Amniotic epithelial cell (primary cell): Measurements from ENCODE around the gene LIN7B.

ENCODE experiments used
- DNase-seq: peaks from one replicate; pipeline ENCODE4 v3.0.0-alpha.2; 2010; ENCODE audit warnings: low read depth

LIN7B gene

DNA sequence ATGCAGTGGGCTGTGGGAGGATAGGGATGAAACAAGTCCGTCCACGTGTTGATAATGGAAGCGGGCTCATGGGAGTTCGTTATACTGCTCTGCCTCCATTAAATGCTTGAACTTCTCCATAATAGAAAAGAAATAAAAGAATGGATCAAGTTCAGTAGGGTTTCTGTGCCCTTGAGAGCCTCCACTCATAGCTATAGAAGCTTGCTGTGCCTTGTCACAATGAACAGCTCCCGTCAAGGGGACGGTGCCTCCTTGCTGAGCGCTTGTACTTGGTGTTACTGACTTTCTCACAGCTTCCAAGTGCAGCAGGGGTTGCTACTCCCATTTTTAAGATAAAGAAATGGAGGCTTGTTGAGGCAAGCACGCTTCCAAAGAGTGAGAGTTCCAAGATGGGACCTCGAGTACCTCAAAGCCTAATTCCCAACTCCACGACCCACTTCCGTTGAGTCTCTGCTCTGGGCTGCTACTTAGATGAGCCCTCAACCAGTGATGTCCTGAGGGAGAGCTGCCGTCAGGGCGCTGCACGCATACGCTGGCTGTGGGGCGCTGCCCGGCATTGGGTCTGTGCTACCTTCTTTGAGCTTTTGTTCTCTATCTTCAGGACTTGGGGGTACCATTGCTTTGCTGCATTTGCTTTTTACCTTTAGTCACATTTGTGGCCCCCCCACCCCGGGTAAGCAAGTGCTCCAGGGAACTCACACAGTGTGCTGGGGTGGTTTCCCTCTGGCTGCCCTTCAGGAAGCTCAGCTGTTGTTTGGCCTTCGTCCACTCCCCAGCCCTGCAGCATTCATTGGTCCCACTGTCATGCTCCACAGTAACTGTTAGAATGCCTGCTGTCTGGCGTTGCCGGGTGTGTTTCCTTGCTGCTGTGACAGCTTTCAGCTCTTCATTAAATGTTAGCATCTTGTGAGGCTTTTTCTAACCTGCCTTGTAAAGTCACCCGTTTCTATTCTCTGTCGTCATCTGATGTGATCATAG, 19.4 kb upstream of the LIN7B start:
- no peak for DNase-seq

DNA sequence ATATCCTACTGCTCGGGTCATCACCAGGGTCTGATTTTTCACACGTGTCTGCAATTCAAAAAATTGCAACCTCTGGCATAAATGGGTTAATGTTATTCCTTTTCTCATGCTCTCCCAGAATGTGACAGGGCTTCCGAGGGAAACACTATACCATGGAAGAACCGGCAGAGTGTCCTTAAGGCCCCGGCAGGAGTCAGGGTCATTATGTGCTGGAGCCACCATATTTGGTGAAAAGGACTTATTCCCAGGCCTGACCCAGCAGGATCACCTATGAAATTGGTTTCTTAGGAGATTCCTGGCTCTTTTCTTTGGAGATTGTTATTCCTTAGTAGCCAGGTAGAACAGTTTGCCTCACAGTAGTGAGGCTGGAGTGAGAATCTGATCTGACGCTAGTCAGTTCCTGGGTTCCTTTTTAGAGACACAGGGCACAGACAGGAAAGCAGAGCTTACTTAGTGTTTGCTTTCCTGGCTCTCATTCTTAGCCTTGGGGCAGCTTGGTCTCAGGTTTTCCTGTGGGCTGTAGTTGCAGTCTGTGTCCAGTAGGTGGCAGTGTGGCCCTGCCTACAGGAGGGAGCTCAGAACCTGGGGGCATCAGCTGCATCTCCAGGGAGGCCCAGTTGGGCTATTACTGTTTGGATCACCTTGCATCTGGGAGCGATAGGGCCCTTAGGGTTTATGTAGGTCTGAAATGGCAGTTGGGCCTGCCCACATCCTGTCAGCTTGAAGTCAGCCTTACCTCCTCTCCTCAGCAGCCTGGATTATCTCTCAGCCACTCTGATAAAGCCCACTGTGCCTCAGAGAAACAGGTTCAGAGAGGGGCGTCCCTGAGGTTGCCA, 16.5 kb upstream of the LIN7B start:
- peak; percentile 52 for DNase-seq

DNA sequence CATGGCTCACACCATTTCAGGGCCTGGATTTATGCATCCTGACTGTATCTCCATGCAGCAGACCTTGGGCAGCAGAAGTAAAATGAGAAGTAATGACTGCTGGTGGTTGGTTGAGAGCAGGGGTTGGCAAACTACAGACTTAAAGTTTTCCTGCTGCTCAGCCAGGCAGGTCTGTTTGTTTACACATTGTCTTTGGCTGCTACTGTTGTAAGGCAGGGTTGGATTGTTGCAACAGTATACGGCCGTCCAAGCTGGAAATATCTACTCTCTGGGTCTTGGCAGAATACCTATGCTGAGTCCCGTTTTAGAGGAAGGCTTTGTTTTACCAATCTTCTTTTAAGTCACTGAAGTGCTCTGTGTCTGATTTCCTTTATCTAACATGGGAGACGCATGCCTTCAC, 15.4 kb upstream of the LIN7B start:
- no peak for DNase-seq

DNA sequence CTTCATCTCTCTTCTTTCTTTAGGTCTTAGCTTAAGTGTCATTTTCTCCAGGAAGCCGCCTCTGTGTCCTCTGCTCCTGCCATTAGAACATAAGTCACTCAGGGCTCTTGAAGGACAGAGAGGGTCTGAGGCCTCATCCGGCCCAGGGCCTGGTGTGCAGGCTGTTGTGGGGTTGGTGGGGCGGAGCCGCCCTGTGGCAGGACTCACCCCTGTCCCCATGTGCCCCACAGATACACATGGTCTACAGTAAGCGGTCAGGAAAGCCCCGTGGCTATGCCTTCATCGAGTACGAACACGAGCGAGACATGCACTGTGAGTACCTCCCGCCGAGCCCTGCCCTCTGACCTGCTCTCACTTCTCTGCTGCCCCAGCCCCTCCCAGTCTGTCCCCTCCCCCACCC, 13.0 kb upstream of the LIN7B start:
- DNase-seq, result no peak

DNA sequence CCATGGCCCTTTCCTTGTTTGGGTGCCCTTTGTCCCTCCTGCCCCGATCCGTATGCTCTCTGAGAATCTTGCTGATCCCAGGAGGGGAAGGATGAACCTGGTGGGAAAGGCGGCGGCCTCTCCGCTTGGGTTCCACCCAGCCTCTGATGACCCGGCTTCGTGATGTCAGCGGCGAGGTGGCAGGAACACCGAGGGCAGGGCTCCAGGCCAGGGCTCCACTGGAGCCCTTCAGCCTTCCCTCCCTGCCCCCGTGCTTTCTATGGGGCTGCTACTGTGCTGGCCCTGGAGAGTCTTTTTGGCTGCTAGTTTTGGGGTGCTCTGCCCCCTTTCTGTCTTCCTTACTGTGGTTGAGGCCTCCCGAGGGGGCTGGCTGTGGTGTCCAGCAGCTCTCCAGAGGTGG, 11.9 kb upstream of the LIN7B start:
- no peak for DNase-seq

DNA sequence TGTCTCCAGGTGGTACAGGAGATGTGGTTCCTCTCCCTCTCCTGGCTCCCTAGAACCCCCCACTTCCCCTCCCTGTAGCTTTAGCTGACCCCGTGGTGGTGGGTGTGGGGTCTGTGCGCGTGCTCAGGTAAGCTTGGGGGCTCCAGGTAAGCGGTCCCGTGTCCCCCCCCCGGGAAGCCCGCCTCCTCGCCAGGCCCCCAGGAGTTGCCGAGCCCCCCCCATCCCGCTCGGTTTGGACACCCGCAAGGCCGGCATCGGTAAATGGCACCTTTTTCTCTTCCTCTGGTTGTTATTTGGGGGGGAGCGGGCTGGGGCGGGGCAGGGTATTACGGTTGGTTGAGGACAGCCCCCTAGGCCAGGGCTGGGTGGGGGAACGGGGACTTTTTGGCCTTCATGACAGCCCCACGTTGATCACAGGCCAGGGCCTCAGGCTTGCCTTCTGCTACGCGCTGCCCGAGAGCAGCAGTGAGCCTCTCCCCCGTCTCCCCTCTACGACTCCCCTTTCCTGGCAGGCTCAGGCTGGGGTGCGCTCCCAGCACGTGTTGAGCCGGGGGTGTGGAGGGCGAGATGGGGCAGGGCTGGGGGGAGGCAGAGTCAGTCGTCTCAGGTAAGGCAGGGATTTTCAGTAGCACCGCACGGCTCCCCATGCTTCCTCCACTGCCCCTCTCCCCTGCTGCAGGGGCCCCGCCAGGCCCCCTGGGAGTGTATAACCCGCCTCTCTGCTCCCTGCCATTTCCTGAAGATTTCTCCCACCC, 10.7 kb upstream of the LIN7B start:
- no peak for DNase-seq

DNA sequence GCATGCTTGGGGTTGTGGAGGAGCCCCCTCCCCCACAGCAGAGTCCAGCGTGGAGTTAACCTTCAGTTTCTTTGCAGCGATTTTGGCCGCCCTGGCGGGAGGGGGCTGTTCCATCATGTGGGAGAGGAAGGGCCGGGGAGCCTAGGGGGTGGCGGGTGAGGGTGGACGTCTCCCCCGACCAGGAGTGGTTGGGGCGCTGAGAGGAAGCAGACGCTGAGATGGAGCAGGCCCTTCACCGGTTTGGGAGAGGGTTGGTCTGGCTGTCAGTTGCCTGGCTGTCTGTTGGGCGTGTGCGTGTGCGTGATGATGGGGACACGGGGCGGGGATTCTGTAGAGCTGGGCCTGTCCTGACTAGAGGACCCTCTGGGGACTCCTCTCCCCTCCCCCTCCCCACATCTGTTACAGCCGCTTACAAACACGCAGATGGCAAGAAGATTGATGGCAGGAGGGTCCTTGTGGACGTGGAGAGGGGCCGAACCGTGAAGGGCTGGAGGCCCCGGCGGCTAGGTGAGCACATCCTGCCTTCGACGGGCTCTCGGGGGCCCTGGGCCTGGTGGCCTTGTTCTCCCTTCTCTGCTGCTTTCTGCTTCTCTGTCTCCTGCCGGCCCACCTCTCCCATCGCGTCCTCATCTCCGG, 9.8 kb upstream of the LIN7B start:
- no peak for DNase-seq

DNA sequence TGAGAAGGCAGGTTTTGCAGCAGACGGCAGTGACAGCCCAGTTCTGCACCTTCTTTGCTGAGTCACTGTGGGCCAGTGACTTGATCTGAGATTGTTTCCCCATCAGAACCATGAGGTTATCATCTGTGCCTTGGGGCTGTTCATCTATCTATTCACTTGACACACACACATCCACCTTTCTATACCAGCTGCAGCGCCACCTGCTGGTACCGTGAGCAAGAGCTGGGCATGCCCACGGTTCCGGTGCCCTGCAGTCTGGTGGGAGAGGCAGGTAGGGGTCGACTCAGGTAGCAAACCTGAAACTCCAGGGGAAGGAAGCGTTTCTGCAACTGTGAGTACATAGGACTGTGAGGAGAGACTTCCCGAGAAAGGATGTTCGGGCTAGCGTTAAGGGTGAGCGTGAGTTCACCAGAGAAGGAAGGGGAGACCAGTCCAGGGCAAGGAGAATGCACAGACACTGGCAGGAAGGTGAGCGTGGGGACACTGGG, 7.5 kb upstream of the LIN7B start:
- peak; percentile 68 for DNase-seq

DNA sequence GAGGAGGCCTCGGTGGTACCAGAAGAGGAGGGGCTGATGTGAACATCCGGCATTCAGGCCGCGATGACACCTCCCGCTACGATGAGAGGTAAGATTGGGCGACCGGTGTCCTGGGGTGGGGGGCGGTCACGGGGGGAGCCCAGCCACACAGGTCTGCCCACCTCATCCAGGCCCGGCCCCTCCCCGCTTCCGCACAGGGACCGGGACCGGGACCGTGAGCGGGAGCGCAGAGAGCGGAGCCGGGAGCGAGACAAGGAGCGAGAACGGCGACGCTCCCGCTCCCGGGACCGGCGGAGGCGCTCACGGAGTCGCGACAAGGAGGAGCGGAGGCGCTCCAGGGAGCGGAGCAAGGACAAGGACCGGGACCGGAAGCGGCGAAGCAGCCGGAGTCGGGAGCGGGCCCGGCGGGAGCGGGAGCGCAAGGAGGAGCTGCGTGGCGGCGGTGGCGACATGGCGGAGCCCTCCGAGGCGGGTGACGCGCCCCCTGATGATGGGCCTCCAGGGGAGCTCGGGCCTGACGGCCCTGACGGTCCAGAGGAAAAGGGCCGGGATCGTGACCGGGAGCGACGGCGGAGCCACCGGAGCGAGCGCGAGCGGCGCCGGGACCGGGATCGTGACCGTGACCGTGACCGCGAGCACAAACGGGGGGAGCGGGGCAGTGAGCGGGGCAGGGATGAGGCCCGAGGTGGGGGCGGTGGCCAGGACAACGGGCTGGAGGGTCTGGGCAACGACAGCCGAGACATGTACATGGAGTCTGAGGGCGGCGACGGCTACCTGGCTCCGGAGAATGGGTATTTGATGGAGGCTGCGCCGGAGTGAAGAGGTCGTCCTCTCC, 6.3 kb upstream of the LIN7B start:
- no peak for DNase-seq

DNA sequence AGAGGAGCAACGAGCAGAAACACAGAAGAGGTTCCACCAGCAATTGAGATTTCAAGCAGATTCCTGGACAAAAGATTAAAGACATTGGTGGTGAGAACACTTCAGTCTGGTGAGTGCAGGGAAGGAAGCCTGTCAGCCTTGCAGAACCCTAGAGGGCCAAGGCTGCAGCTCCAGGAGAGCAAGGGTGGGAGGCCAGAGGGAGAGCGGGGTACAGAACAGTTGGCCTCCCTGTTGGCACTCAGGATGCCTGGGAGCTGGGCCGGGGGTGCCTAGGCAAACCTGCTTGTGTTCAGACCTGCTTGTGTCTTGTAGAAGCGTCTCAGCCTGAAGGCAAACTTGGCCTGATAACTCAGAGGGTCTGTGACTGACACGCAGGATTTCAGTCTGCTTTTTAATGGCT, 5.1 kb upstream of the LIN7B start:
- DNase-seq, result no peak

DNA sequence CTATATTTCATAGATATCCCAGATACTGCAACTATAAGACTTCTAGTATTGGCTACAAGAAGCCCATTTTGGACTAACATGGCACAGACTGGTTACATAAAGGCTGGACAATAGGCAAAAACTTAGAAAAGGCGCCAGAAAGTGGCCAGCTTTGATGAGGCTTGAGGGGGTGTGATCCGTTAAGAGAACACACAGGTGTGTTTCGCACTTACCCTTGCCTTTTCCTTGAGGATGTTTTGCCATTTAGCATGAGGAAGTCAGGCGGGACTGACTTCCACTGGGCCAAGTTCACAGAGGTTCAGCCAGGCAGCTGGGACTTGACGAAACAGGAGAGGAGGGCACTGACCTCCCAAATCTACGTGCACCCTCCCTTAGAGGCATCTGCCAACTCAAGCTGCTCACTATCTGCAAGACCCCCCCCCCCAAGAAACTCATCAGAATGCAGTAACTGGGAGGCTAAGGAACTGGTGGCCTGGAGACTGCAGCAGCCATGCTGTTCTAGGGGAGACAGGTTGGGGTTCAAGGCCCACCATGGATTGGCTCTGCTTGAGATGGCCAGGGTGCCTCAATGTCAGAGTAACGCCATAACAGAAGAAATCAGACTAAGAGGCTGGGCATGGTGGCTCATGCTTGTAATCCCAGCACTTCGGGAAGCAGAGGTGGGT, 4.5 kb upstream of the LIN7B start:
- no peak for DNase-seq

DNA sequence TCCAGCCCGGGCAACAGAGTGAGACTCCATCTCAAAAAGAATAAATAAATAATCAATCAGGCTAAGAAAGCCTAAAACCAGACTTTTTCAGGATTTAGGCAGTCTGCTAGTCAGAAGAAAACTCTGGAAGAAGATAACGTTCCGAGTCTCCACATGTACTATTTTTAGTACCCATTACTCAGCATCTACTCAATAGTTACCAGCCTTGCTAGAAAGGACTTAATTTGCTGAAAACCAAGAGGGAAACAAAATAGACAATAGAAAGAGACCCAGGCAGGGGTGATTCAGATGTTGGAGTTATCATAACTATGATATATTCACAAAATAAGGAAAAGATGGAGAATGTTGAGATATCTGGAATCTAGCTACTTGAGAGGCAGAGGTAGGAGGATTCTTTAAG, 3.6 kb upstream of the LIN7B start:
- DNase-seq, result peak; percentile 41

DNA sequence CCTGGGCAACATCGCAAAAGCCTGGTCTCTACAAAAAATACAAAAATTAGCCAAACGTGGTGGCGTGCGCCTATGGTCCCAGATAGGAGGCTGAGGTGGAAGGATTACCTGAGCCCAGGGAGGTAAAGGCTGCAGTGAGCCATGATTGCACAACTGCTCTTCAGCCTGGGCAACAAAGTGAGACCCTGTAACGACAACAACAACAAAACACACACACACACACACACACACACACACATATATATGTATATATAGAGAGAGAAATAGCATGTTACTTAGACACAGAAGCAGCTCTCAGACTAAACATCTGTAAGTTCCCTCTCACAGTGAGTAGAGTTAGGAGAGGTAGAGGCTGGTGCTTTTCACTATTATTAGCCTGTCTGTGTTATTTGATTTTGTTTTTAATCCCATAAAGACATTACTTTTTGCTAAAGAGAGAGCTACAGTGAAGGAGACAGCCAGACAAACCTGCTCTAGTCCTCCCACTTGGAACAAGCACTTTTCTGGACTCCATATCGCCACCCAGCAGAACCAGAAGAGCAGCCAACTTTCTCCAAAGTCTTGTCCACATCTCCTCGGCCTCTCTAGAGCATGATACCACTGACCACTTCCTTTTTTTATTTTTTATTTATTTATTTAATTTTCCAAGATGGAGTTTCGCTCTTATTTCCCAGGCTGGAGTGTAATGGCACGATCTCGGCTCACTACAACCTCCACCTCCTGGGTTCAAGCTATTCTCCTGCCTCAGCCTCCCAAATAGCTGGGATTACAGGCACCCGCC, 2.8 kb upstream of the LIN7B start:
- no peak for DNase-seq

DNA sequence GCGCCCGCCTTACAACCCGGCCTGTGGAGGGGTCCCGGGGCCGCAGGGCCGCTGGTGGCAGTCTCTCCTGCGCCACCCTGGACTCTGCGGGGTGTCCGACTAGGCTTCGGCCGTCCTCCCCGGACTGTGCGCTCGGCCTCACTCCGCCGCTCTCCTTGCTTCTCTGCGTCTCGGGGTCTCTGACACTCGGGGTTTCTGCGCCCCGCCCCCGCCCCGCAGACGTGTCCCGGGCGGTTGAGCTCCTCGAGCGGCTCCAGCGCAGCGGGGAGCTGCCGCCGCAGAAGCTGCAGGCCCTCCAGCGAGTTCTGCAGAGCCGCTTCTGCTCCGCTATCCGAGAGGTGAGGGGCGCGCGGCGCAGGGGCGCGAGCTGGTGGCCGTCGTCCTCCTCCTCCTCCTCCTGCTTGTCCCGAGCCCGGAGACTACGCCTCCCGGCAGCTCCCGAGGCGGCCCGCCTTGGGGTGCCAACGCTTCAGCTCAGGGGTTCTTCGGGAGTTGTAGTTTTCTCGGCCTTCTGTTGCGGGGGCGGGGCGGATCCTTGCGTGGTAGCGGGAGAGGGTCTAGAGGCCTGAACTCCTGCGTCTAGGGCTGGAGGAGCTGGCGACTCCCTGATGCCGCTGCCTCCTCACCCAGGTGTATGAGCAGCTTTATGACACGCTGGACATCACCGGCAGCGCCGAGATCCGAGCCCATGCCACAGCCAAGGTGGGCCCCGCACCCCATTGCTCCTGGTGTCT, 627 bp downstream of the LIN7B start:
- DNase-seq, result peak; percentile 50

DNA sequence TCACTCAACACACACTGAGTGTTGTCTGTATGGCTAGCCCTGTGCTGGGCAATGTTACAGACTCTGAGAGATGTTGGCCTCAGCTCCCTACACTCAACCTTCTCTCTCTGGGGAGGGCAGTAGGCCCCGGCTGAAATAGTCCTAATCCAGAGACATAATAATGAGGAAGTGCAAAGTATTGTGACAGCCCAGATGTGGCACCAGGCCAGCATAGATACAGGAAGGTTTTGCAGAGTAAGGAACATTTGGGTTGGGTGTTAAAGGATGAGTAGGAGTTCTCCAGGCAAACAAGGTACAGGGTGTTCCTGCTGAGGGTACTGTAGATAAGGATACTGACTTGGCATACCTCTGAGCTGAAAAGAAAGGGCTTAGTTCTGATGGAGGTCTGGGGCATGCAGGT, 2.4 kb downstream of the LIN7B start:
- no peak for DNase-seq

DNA sequence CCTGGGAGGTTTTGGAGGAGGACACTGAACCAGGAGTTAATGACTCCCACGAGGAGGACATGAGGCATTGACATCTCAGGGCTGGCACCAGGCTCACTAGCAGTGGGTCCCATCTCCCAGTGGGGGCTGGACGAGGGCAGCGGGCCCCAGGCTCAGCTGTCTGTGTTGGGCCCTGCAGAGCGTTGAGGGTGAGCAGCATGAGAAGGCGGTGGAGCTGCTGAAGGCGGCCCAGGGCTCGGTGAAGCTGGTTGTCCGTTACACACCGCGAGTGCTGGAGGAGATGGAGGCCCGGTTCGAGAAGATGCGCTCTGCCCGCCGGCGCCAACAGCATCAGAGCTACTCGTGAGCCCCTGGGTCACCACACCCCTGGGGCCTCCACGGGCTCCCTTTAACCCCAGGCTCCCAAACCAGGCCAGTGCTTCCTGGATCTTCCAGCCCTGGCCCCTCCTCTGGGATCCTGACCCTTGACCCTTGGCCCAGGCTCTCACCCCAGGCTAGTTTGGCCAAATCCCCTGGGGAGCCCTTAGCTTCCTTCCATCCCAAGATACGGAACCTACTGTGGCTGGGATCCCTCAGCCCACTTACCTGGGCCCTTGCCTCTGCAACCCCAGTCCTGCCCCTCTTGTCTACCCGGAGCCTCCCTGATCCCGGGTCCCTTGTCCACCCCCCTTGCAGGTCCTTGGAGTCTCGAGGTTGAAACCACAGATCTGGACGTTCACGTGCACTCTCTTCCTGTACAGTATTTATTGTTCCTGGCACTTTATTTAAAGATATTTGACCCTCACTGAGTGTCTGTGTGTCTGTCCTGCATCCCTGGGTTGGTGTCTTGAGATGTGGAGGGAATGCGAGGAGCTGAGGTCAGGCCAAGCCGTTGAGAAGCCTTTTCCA, 3.8 kb downstream of the LIN7B start:
- DNase-seq, result no peak

DNA sequence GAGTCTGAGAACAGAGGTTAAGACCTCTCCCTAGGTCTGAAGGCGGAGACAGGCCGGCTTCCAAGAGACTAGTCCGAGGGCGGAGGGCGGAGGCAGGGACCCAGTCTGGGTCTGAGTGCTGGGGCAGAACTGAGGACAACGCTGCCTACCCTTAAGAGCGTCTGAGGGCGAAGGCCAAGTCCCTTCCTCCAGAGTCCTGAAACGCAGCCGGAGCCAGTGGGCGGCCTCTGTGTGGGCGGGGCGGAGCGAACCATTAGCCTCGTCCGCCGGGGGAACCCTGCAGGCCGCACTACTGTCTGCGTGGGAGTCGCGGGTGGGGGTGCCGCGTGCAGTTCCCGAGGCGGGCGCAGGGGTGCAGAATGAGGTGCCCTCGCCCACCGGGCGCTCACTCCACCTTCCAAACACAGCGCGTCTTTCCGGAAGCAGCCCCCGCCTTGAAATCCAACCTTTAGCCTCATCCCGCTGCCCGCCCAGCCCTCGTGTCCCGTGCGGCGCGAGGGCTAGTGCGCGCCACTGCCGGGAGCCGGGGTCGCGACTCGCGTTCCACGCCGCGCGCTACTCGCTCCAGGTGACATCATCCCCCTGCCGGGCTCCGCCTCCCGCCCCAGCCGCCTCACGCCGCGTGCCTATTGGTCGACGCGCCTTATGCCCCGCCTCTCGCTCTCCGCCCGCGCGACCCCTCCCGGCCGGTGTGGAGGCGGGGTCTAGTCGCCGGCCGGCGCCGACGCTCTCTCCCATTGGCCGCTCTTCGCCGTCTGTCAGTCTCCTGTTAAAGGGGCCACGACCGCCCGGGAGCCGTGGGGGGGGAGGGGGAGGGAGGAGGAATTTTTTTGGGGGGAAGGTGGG, 4.6 kb downstream of the LIN7B start, which contains the start of gene C19orf73:
C19orf73 (minus strand) TSS at position 579 of the 846 bp plus-strand sequence; CDS start at position 458, 121 bp downstream.
- DNase-seq, result peak; percentile 92
